H9 (cell line): ENCODE measurements around the gene KAZALD1. TPM values are rescaled to one million over a fixed set of nuclear protein-coding genes. Genes with fewer than 3 reads are reported as not detected.
"Not testable (repeated sequence)": the region's sequence is repeated elsewhere in the genome, so short reads cannot be mapped to it uniquely, and the experiment has no call there.

Source experiments
- DNase-seq: peaks from one replicate; pipeline ENCODE4 v3.0.0-alpha.2; 2017
- H2AFZ ChIP-seq: one replicate; pipeline ENCODE4 v1.6.1; 2013; ENCODE audit warnings: mild to moderate bottlenecking, low read length, control low read depth, moderate library complexity
- H2AK5ac ChIP-seq: 2 replicates; pipeline ENCODE4 v1.6.1; 2013; ENCODE audit warnings: low read length, control low read depth, mixed read lengths; ENCODE audit not compliant: insufficient read length
- H2BK120ac ChIP-seq: one replicate; pipeline ENCODE4 v1.6.1; 2013; ENCODE audit warnings: low read depth, mild to moderate bottlenecking, low read length, control low read depth, inconsistent platforms; ENCODE audit not compliant: poor library complexity, severe bottlenecking
- H2BK12ac ChIP-seq: 2 replicates; pipeline ENCODE4 v1.6.1; 2013; ENCODE audit warnings: low read length, control low read depth, mixed read lengths, low read depth; ENCODE audit not compliant: insufficient read length
- H2BK15ac ChIP-seq: 2 replicates; pipeline ENCODE4 v1.6.1; 2013; ENCODE audit warnings: low read depth, low read length, control low read depth
- H2BK20ac ChIP-seq: one replicate; pipeline ENCODE4 v1.6.1; 2013; ENCODE audit warnings: low read depth, mild to moderate bottlenecking, low read length, control low read depth, inconsistent platforms; ENCODE audit not compliant: poor library complexity, severe bottlenecking
- H2BK5ac ChIP-seq: 2 replicates; pipeline ENCODE4 v1.6.1; 2013; ENCODE audit warnings: low read length, control low read depth, mixed read lengths; ENCODE audit not compliant: insufficient read length
- H3K14ac ChIP-seq: 2 replicates; pipeline ENCODE4 v1.6.1; 2013; ENCODE audit warnings: low read length, control low read depth; ENCODE audit not compliant: insufficient read depth
- H3K18ac ChIP-seq: 2 replicates; pipeline ENCODE4 v1.6.1; 2013; ENCODE audit warnings: low read depth, mild to moderate bottlenecking, mixed read lengths, low read length, control low read depth; ENCODE audit not compliant: insufficient read length
- H3K23ac ChIP-seq: 2 replicates; pipeline ENCODE4 v1.6.1; 2013; ENCODE audit warnings: low read length, control low read depth, mixed read lengths, low read depth; ENCODE audit not compliant: insufficient read length
- H3K23me2 ChIP-seq: 2 replicates; pipeline ENCODE4 v1.6.1; 2013; ENCODE audit warnings: low read depth, mild to moderate bottlenecking, mixed read lengths, low read length, control low read depth; ENCODE audit not compliant: insufficient read length, poor library complexity, severe bottlenecking
- H3K27ac ChIP-seq: 2 replicates; pipeline ENCODE4 v1.5.1; 2013; ENCODE audit warnings: low read length, control low read depth, mixed read lengths, low read depth; ENCODE audit not compliant: insufficient read length
- H3K27me3 ChIP-seq: 2 replicates; pipeline ENCODE4 v1.6.1; 2013; ENCODE audit warnings: low read length, control low read depth, inconsistent platforms; ENCODE audit not compliant: insufficient read depth
- H3K4ac ChIP-seq: 2 replicates; pipeline ENCODE4 v1.6.1; 2013; ENCODE audit warnings: low read depth, mild to moderate bottlenecking, control low read depth, inconsistent platforms, low read length, moderate library complexity
- H3K4me1 ChIP-seq: 2 replicates; pipeline ENCODE4 v1.6.1; 2013; ENCODE audit warnings: low read length, control low read depth, inconsistent platforms; ENCODE audit not compliant: insufficient read depth
- H3K4me2 ChIP-seq: 2 replicates; pipeline ENCODE4 v1.6.1; 2013; ENCODE audit warnings: low read length, control low read depth, mixed read lengths; ENCODE audit not compliant: insufficient read length, insufficient read depth
- H3K56ac ChIP-seq: 2 replicates; pipeline ENCODE4 v1.6.1; 2013; ENCODE audit warnings: low read depth, mild to moderate bottlenecking, mixed read lengths, low read length, control low read depth; ENCODE audit not compliant: insufficient read length
- H3K79me1 ChIP-seq: 2 replicates; pipeline ENCODE4 v1.6.1; 2013; ENCODE audit warnings: low read depth, mild to moderate bottlenecking, moderate library complexity, low read length, control low read depth, inconsistent platforms; ENCODE audit not compliant: insufficient read depth, poor library complexity, severe bottlenecking
- H3K79me2 ChIP-seq: 2 replicates; pipeline ENCODE4 v1.6.1; 2013; ENCODE audit warnings: low read length, control low read depth, inconsistent platforms; ENCODE audit not compliant: insufficient read depth
- H3K9ac ChIP-seq: 2 replicates; pipeline ENCODE4 v1.6.1; 2013; ENCODE audit warnings: low read length, control low read depth, mixed read lengths; ENCODE audit not compliant: insufficient read length; ENCODE audit errors: extremely low read depth
- H3K9me3 ChIP-seq: one replicate; pipeline ENCODE4 v1.6.1; 2013; ENCODE audit warnings: low read depth, low read length, inconsistent platforms; ENCODE audit not compliant: control insufficient read depth
- H3T11ph ChIP-seq: one replicate; pipeline ENCODE4 v1.6.1; 2013; ENCODE audit warnings: mild to moderate bottlenecking, low read length, control low read depth, inconsistent platforms
- H4K20me1 ChIP-seq: one replicate; pipeline ENCODE4 v1.6.1; 2013; ENCODE audit not compliant: control insufficient read depth, insufficient read length, insufficient read depth
- H4K5ac ChIP-seq: 2 replicates; pipeline ENCODE4 v1.6.1; 2013; ENCODE audit warnings: low read depth, mild to moderate bottlenecking, mixed read lengths, low read length, control low read depth; ENCODE audit not compliant: insufficient read length
- H4K8ac ChIP-seq: replicated peaks from 2 replicates; pipeline ENCODE4 v1.6.1; 2013; ENCODE audit warnings: low read length, control low read depth, mixed read lengths, low read depth; ENCODE audit not compliant: insufficient read length
- H4K91ac ChIP-seq: 2 replicates; pipeline ENCODE4 v1.6.1; 2013; ENCODE audit warnings: low read depth, mild to moderate bottlenecking, moderate library complexity, mixed read lengths, low read length, control low read depth; ENCODE audit not compliant: insufficient read length
- H3K27ac Mint-ChIP-seq, 3 experiments: 2 replicates in 2 of 3; 3 replicates in 1 of 3; pipeline ENCODE4 v1.8.0; 2020 to 2021; ENCODE audit warnings: mixed read lengths in 3 of 3, mild to moderate bottlenecking in 1 of 3, moderate library complexity in 1 of 3
- H3K27me3 Mint-ChIP-seq: 2 replicates; pipeline ENCODE4 v1.8.0; 2021; ENCODE audit warnings: low read depth, mild to moderate bottlenecking, moderate library complexity, mixed read lengths
- H3K36me3 Mint-ChIP-seq, 3 experiments: 2 replicates in 2 of 3; 3 replicates in 1 of 3; pipeline ENCODE4 v1.8.0; 2020 to 2021; ENCODE audit warnings: low read depth in 3 of 3, mixed read lengths in 3 of 3; ENCODE audit not compliant: insufficient read depth in 1 of 3
- H3K4me1 Mint-ChIP-seq, 2 experiments: 2 replicates each; pipeline ENCODE4 v1.8.0; 2020; ENCODE audit warnings: mixed read lengths in 2 of 2
- H3K4me3 Mint-ChIP-seq, 2 experiments: 2 replicates in 1 of 2; 3 replicates in 1 of 2; pipeline ENCODE4 v1.8.0; 2020 to 2021; ENCODE audit warnings: mild to moderate bottlenecking in 2 of 2, mixed read lengths in 2 of 2, moderate library complexity in 1 of 2
- H3K9me3 Mint-ChIP-seq, 2 experiments: 2 replicates in 1 of 2; 3 replicates in 1 of 2; pipeline ENCODE4 v1.8.0; 2020; ENCODE audit warnings: mild to moderate bottlenecking in 2 of 2, mixed read lengths in 2 of 2, moderate library complexity in 1 of 2
- CTCF ChIP-seq: fragments of 200-600 bp; sonication (generic); conservative IDR thresholded peaks from 3 replicates; pipeline ENCODE4 v1.8.0; 2021; ENCODE audit warnings: antibody characterized with exemption, mild to moderate bottlenecking
- WGBS: extraction: QIAGEN DNeasy Blood & Tissue Kit; methylation state at CpG from one replicate; pipeline ENCODE4 v1.1.7; 2013; ENCODE audit warnings: missing lambda C conversion rate, low lambda C conversion rate, mixed read lengths; ENCODE audit not compliant: insufficient read length; ENCODE audit errors: extremely low coverage; 5-methylcytosine and 5-hydroxymethylcytosine counted together
- total RNA-seq: library from RNA; stranded (reverse); gene quantifications from 2 replicates; pipeline ENCODE4 v1.2.1, GENCODE V29; 2021

Gene KAZALD1
- total RNA-seq, 1 experiment from 2014 or later: 2.9 TPM

GRCh38 chr10:101033276-101033675 is 28.5 kb upstream of the KAZALD1 start:
- H3K4me2 ChIP-seq: no peak overlapping the region
- no peak overlapping the region for H3K27ac Mint-ChIP-seq

GRCh38 chr10:101034404-101034803 is 27.4 kb upstream of the KAZALD1 start:
- not testable (repeated sequence) for H3K27ac ChIP-seq, H2AK5ac ChIP-seq, H3K4me1 ChIP-seq, H4K5ac ChIP-seq, H2BK20ac ChIP-seq, H3K27me3 ChIP-seq, H2AFZ ChIP-seq, H2BK15ac ChIP-seq, H3K9ac ChIP-seq, H2BK5ac ChIP-seq, H3K79me2 ChIP-seq, H3K36me3 Mint-ChIP-seq, H3K4me2 ChIP-seq, H3K4ac ChIP-seq, H3K23ac ChIP-seq, H2BK12ac ChIP-seq, H3K18ac ChIP-seq, H3K79me1 ChIP-seq, H3K14ac ChIP-seq, H3K56ac ChIP-seq, H3K9me3 Mint-ChIP-seq, DNase-seq, H4K8ac ChIP-seq, H3K9me3 ChIP-seq, H3K27ac Mint-ChIP-seq, H4K91ac ChIP-seq, H3K4me3 Mint-ChIP-seq, H2BK120ac ChIP-seq, H3T11ph ChIP-seq, H4K20me1 ChIP-seq
- H3K27me3 Mint-ChIP-seq: peaks cover 75% of the 10 kb centered on the region
- H3K4me1 Mint-ChIP-seq: peaks cover 19 to 30% of the 10 kb centered on the region in 2 experiments
- H3K23me2 ChIP-seq: peaks cover 13% of the 10 kb centered on the region
- WGBS: no CpG with 5 or more reads among the region's 4 CpGs

More at GRCh38 chr10:101033276-101033675, 28.5 kb upstream of the KAZALD1 start:
- Mint-ChIP-seq H3K4me3 (no peak overlapping the region), H3K27me3 (peaks cover 78% of the 10 kb centered on the region), H3K4me1 (peaks cover 27 to 37% of the 10 kb centered on the region in 2 experiments), H3K36me3 (no peaks in the 10 kb centered on the region), H3K9me3 (no peaks in the 10 kb centered on the region; a peak in 1 of 5 replicates)
- Histone ChIP-seq H3K27ac (no peak overlapping the region), H3T11ph (no peak overlapping the region), H3K56ac (no peak overlapping the region), H4K91ac (no peak overlapping the region), H3K27me3 (peaks cover 4% of the 10 kb centered on the region; the same call in 1 of the 2 replicates), H2BK5ac (no peak overlapping the region), H3K4ac (no peak overlapping the region), H4K20me1 (no peaks in the 10 kb centered on the region), H3K9ac (no peak overlapping the region), H3K23me2 (peaks cover 13% of the 10 kb centered on the region), H3K9me3 (no peaks in the 10 kb centered on the region), H3K79me1 (no peaks in the 10 kb centered on the region), H3K79me2 (no peaks in the 10 kb centered on the region), H4K5ac (no peak overlapping the region), H2BK15ac (no peak overlapping the region), H2BK20ac (no peak overlapping the region), H3K18ac (no peak overlapping the region), H4K8ac (no peak overlapping the region), H2BK12ac (no peak overlapping the region), H2AK5ac (no peak overlapping the region), H3K23ac (no peak overlapping the region), H2AFZ (no peak overlapping the region), H3K4me1 (0 out of 2 replicates have a peak, but pooled peaks cover 4% of the 10 kb centered on the region), H2BK120ac (no peak overlapping the region), H3K14ac (no peak overlapping the region)
- no peak for TF ChIP-seq CTCF
- no CpG with 5 or more reads among the region's 3 CpGs for WGBS
- DNase-seq: no peak
